GM21723 (cell line): Measurements from ENCODE around the gene LIMS2.

Experiments used
- ATAC-seq: cut with Tn5 transposase; IDR thresholded peaks from one replicate; pipeline ENCODE4 v1.9.1; 2021; ENCODE audit warnings: mild to moderate bottlenecking, moderate library complexity; ENCODE audit not compliant: unreplicated experiment

The LIMS2 gene

DNA sequence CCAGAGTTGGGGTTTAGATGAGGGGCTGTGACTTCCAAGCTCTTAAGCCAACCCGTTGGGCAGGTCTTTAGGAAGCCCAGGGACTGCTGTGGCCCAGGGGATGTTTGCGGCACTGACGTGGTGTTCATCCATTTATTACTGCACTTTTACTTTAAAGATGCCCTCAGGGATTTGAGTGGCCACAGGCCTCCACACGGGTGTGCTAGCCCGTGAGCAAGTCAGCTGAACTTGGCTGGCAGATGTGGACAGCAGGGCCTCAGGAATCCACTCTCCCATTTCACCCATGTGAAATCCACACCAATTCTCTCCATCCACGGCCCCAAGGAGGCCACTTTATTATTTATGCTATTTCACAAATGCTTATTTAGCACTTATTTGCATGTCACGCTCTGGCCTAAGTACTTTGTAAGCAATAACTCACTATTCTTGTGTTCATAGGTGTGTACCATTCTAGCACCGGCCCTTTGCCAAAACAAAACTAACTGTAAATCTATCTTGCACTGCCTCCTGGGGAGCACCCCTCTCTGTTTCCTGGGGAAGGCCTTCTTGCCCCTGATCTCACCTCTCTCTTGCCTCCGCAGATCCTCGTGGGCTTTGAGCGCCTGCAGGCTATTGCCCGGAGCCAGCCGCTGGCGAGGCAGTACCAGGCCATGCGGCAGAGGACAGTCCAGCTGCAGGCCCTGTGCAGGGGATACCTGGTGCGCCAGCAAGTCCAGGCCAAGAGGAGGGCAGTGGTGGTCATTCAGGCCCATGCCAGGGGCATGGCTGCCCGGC, 68.5 kb downstream of the LIMS2 start:
- ATAC-seq, result no peak

DNA sequence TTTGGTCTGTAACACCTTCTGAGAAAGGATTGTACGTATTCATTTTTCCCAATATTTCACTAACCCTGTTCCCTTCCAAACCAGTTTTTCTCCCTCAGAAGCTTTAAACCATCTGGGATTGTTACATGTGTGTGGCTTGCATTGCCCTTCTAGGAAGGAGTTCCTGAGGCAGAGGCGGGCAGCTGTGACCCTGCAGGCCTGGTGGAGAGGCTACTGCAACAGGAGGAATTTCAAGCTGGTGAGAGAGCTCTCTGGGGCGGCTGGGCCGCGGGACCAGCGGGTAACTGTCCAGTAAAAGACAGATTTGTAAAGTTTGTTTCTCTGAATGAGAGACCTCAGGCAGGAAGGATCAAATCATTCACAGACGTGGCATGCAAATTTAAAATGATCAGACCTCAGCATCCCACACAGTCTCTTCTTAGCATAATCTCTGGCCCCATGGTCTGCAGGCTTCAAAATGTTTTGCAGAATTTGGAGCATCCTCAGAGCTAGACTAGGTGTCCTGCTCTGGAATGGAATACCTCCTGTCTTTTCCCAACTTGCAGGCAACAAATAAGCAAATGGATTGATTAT, 69.6 kb downstream of the LIMS2 start:
- no peak for ATAC-seq

DNA sequence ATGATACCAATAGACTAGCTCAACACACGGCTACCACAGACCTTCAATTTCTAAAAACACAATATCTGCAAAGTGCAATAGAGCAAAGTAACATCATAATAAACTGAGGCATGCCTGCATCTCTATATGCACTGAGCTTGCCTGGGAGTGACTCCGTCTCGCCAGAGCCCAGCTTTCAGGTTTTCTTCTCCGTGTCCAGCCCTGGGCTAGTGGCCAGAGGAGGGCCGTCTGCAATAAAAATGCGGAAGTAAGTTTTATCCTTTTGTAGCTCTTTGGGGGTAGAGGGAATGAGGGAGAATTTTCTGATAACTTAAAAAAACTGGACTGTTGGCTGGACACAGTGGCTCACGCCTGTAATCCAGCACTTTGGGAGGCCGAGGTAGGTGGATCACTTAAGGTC, 70.3 kb downstream of the LIMS2 start:
- ATAC-seq, result no peak

DNA sequence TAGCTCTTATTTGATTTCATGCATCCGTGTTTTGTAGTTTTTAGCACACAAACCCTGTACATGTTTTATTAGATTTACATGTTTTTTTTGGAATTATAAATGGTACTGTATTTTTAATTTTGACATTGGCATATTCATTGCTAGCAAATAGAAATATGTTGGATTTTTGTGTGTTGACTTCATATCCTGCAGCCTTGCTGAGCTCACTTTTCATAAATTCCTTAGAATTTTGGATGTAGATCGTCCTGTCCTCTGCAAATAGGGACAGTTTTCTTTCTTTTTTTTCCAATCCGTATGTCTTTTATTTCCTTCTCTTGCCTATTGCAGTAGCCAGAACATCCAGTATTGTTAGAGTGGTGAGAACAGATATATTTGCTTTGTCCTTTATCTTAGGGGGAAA, 76.1 kb downstream of the LIMS2 start:
- ATAC-seq, result no peak

DNA sequence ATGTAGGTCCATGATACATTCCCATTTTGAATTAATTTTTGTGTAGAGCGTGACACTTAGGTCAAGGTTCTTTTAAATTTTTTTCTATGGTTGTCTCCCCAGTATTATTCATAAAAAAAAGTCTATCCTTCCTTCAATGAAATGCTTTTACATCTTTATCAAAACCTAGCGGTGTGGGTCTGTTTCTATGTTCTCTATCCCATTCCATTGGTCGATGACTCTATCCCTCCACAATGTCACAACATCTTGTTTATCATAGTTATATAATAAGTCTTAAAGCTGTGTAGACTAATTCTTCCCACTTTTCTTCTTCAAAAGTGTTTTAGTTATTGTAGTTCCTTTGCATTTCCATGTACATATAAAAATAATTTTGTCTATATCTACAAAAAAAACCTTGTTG, 76.6 kb downstream of the LIMS2 start:
- ATAC-seq, result no peak

DNA sequence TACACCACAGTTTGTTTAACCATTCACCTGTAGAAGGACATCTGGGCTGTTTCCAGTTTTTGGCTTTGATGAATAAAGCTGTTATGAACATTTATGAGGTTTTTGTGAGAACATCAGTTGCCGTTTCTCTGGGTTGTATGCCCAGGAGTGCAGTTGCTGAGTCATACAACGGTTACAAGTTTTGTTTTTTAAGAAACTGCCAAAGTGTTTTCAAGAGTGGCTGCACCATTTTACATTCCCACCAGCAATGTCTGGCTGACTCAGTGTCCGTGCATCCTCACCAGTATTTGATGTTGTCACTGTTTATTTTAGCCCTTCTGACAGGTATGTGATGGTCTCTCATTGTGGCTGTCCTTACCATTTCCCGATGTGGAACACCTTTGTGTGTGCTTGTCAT, 77.3 kb downstream of the LIMS2 start:
- no peak for ATAC-seq

DNA sequence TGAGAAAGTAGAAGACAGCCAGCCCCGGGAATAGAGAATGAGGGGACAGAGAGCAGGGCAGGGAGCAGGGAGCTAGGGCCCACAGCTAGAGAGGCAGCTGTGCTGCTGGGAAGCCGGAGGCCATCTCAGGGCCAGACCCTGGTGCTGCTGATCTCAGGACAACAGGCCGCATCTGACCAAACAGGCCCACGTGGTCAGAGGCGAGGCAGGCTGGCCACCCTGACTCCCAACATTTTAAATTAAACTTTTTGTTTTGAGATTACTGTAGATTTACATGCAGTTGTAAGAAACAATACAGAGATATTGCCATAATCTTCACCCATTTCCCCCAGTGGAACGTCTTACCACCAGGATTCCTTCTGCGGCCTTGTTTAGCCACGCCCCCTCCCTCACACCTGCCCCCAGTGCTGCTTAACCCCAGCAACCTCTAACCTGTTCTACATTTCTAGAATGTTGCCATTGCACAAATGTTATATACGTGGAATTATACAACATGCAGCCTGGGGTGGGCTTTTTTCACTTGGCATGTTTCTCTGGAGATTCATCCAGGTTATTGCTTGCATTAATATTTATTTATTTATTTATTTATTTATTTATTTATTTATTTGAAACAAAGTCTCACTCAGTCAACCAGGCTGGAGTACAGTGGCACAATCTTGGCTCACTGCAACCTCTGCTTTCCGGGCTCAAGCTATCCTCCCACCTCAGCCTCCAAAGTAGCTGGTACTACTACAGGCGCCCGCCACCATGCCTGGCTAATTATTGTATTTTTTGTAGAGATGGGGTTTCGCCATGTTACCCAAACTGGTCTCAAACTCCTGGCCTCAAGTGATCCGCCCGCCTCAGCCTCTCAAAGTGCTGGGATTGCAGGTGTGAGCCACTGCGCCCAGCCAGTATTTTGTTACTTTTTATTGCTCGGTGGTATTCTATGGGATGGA, 78.0 kb downstream of the LIMS2 start:
- ATAC-seq, result no peak

DNA sequence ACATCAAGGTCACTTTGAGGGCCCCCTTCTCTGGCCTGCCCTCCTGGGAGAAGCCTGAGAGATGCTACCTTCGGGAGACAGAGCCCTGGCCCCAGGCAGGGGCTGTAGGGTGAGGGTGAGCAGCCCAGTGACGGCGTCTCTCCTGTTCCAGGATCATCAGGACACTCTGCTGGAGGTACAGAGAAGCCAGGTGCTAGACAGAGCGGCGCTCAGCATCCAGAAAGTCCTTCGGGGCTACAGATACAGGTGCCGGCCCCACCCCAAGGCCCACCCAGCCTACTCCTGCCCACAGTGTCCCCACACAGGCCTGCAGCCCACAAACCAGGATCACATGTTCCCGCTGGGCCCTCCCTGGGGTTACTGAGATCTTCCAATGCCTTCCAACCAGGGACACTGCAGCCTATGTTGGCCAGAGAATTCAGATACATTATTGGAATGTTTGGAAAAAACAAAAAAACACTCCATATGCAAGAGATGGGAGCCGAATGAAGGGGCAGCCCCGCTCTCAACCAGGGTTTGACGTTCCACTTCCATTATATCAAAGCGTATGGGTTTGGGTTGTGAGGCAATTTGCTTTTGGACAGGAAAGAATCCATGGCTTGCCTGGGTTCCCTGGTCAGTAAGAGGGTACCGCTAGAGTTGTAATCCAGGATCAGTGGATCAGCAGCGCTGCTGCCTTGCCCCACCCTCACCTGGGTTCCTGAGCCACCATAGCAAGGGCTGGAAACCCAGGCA, 78.9 kb downstream of the LIMS2 start:
- no peak for ATAC-seq

DNA sequence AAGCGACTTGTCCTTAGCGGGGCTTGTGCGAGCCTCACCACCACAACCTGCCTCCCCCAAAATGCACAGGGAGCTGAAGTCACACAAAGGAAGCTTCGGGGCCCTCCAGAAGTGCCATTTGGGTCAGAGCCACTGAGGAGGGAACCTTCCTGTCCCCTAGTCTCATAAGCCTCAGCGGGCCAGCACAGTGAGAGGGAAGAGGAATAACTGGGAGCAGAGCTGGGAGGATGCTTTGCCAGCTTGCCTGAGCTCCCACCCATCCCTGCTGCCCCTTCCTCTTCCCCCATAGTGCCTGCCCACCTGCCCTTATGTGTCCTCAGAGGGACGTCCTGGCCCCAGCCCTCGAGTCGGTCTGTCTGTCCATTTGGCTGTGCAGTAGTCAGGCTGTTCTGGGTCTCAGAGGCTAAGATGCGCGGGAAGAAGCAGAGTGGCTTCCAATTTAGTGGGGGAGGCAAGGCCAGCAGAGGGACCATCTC, 81.2 kb downstream of the LIMS2 start:
- no peak for ATAC-seq

DNA sequence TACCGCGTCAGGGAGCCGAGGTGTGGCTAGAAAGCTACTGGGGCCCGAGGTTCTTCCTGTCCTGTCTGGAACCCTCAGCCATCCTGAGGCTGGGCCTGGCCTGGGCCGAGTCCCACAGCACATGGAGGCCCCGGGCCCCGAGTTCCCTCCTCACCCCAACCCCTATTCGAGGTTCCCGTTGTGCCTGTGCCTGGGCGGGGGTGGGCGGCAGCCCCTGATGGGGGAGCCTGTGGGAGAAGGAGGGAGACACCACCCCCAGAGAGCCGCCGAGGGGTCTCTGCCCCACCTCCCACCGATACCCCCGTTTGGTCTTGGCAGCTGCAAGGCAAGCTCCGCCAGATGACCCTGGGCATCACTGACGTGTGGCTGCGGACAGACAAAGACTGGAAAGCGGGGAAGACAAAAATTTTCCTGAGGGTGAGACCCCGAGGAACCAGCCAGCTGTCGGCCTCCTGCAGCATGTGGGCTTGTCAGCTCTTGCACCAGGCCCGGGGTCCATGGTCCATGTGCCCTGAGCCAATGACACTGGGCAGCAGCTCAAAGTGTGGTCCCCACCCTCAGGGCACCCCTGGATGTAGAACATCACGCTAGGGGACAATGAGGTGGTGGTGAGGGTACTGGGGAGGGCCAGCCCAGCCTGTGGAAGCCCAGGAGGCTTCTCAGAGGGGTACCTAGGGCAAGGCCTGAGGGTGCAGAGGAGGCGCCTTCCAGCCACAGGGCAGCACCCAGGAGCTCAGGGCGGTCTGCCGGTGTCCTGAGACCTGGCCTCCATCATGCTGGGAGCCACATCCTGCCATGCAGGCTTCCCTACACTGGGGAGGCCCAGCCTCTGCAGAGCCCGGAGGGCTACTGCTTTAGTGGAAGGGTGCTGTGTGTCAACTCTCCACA, 81.9 kb downstream of the LIMS2 start:
- no peak for ATAC-seq

DNA sequence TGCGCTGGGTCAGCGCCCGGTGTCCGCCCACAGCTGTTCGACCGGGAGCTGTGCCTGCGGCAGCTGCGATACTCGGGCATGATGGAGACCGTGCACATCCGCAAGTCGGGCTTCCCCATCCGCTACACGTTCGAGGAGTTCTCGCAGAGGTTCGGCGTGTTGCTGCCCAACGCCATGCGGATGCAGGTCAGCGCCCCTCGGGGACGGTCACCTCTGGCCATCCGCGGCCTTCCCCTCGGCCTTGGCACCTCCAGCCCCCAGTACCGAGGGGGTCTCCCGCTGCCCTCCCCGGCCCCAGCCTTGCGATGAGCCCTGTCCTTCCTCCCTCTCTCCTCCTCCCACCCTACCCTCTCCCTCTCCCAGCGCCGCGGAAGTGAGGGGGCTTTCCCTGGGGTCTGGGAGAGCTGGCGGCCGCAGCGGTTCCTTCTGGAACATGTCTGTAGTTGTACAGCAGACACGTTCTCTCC, 82.5 kb downstream of the LIMS2 start:
- ATAC-seq, result no peak

DNA sequence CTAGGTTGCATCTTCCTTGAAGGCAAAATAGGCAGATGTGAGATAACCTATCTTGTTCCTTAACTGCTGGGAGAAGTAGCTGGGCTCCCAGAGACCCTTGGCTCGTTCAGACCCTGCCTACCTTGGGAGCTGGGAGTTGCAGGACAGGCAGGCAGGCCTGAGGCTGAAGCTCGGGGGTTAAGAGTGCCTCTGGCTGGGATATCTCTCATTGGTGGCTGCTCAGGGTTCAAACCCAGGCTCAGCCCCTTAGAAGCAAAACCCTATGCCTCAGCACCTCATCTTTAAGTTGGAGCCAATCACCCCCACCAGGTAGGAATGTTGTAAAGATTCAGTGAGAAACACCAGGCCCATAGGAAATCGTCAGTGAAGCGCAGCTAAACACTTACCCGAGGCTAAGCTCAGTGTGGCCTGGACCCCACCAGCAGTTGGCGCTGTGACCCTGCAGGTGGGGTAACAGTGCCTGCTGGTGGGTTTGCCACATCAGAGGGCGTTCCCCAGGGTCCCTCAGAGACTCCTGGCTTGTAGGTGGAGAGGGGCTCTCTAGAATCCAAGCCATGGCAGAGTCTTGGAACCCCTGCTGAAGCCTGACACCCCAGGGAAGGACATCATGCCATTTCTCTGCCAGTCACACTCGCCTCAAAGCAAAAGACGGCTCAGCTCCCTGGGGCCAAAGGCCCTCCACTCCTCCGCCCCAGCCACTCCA, 84.0 kb downstream of the LIMS2 start:
- ATAC-seq, result peak; percentile 83

DNA sequence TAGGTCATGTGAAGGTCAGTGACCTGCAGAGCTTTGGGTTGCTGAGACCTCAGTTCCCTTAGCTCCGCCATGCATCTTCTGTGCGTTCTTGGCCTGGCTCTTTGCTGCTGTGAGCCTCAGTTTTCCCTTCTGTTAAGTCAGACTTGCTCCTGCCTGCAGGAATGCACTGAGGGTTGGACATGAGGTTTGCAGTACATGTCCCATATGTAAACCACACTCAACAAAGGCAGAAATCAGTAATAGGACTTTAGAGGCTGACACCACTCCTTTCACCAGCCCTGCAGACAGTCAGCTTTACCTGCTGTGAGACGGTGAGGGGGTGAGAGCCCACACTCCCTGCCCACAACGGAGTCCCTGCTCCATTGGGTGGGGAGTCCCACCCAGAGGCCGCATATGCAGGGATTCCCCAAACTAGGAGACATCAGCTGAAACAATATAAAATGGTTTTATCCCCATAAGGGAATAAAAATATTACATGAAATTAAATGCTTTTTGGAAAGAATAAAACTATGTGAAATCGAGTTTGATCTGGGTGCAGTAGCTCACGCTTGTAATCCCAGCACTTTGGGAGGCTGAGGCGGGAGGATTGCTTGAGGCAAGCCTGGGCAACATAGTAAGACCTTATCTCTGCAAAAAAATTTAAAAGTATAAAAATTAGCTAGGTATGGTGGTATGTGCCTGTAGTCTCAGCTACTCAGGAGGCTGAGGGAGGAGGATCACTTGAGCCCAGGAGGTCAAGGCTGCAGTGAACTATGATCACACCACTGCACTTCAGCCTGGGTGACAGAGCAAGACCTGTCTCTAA, 84.7 kb downstream of the LIMS2 start:
- ATAC-seq, result no peak

DNA sequence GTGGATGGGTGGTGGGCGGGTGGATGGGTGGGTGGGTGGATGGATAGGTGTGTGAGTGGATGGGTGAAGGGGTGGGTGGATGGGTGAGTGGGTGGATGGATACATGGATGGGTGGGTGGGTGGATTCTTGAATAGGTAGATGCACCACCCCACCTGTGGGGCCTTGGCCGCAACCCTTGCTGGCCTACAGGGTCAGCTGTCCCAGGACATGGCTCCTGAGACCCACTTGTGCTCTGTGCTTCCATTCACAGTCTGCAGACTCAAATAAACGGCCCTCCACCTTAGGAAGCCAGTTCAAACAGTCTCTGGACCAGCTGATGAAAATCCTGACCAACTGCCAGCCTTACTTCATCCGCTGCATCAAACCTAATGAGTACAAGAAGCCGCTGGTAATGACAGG, 85.5 kb downstream of the LIMS2 start:
- no peak for ATAC-seq

DNA sequence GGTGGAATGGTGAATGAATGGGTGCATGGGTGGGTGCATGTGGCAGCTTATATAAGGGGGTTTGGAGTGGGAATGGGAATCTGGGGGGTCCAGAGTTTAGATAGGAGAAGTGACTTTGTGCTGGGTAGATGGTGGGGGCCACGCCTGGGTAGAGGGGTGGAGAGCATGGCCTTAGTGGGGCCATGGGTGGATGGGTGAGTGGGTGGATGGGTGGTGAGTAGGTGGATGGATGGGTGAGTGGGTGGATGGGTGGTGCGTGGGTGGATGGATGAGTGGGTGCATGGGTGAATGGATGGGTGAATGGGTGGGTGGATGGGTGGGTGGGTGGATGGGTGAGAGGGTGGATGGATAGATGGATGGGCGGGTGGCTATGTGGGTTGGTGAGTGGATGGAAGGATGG, 86.0 kb downstream of the LIMS2 start:
- no peak for ATAC-seq
